AG09319 (cell line): ENCODE results near the gene DDX39B.

Source experiments
- DNase-seq: peaks from one replicate; pipeline ENCODE4 v3.0.0-alpha.2; 2010; ENCODE audit warnings: low read depth; ENCODE audit errors: extremely low read depth
- CTCF ChIP-seq: IDR thresholded peaks from 2 replicates; pipeline ENCODE4 v1.5.1; 2011; ENCODE audit warnings: low read depth, mild to moderate bottlenecking, inconsistent platforms, low read length, moderate library complexity

Gene DDX39B

GRCh38 chr6:31574106-31575061 is 32.6 kb upstream of the DDX39B start:
- TF ChIP-seq CTCF, result no peak
- DNase-seq, result no peak

- TF ChIP-seq CTCF, result no peak
- no peak for DNase-seq
Observed at GRCh38 chr6:31573239-31574105, 31.7 kb upstream of the DDX39B start.

GRCh38 chr6:31572041-31572911 is 30.5 kb upstream of the DDX39B start, which contains the start of gene LTA:
LTA (plus strand) TSS chr6:31572289; CDS start chr6:31572743, 454 bp downstream.
- DNase-seq, result no peak

GRCh38 chr6:31569861-31570536 is 28.2 kb upstream of the DDX39B start:
- no peak for DNase-seq
- TF ChIP-seq CTCF, result no peak

More at GRCh38 chr6:31572041-31572911, 30.5 kb upstream of the DDX39B start, which contains the start of gene LTA:
- no peak for TF ChIP-seq CTCF

- TF ChIP-seq CTCF, result no peak
- no peak for DNase-seq
Observed at GRCh38 chr6:31568537-31568961, 26.7 kb upstream of the DDX39B start.
